ENCODE measurements around the gene FLNB. TPM values are rescaled to one million over a fixed set of nuclear protein-coding genes. Genes with fewer than 3 reads are reported as not detected.

FLNB gene
- total and polyA plus RNA-seq, 10 of the 15 experiments (the other 5 are each of a cell fraction or from before 2014, with no cell fraction given): 13.6 to 51.8 (median 26.4) TPM

DNA sequence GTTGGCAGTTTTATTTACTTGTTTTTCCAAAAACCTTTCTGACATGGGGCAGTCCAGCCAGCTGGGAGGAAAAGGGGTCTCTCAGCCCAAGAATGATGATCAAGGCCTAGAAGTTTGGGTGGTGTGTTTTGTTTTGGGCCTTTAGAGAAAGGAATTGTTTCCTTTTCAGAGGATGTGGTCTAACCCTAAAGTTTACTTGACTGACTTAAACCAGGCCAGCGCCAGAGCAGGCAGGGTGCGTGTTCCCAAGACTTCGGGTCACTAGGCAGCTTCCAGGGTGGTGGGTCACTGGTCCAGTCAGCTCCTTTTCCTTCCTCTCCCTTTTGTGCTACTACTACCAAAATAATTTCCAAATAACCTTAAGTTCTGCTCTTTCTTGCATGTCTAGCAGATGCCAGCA, 4.9 kb downstream of the FLNB start:
- H3K79me2 ChIP-seq (ENCODE audit: control insufficient read depth, insufficient read depth, low read length): peaks cover 22% of the 10 kb centered on the region
- in situ Hi-C loops (cut with MboI) (loop anchor here (5.0 kb wide), 1 partner anchor 164 kb away; no protein-coding TSS in a partner anchor), intact Hi-C loops (cut with micrococcal nuclease; ENCODE audit: unreplicated experiment) (loop anchor here (2.0 to 5.0 kb wide), 2 partner anchors 22 to 59 kb away; no protein-coding TSS in a partner anchor)
- ATAC-seq (no peak), DNase-seq (ENCODE audit: low read depth, low spot score) (no peak), FAIRE-seq (no peak)
- ChIA-PET RAD21 (ENCODE audit: unreplicated experiment) (interaction anchor here (0.7 to 8.9 kb wide), 13 partner anchors 9 to 164 kb away, joined by 3 to 110 read pairs (median 5); no protein-coding TSS in a partner anchor), SMC1A (ENCODE audit: uncharacterized antibody, unreplicated experiment) (interaction anchor here (0.9 to 9.7 kb wide), 12 partner anchors 10 to 153 kb away, joined by 3 to 135 read pairs (median 12); no protein-coding TSS in a partner anchor), CTCF (interaction anchor here (0.8 to 9.0 kb wide), 11 partner anchors 8 to 165 kb away, joined by 3 to 88 read pairs (median 4); no protein-coding TSS in a partner anchor), POLR2A (interaction anchor here (0.6 to 2.6 kb wide), 6 partner anchors 9 to 54 kb away, joined by 3 to 18 read pairs (median 3); no protein-coding TSS in a partner anchor)
- no TSS peak for BruUV-seq (replicated peaks)
- no peaks in the 10 kb centered on the region for H3K9me3 ChIP-seq (replicated peaks; ENCODE audit: control insufficient read depth, insufficient read depth, low read length)
- no peaks in the 10 kb centered on the region for H3K27me3 ChIP-seq (replicated peaks in 1 of 2; ENCODE audit: control insufficient read depth in 2 of 2, insufficient read depth in 2 of 2, low read length in 1 of 2)
- H3K4me3 ChIP-seq: no peak overlapping the region; the same call in 1 of the 2 replicates
- 59% methylated on average over 3 of the region's 3 CpGs for WGBS (ENCODE audit: insufficient coverage, insufficient replicate concordance, low lambda C conversion rate, missing lambda C conversion rate)
- no peaks in the 10 kb centered on the region for H3K36me3 ChIP-seq (ENCODE audit: control insufficient read depth in 2 of 2, insufficient read depth in 2 of 2, low read length in 1 of 2)
- peak overlapping the region; percentile 11; the same call in 1 of the 2 replicates for H3K4me2 ChIP-seq (ENCODE audit: control insufficient read depth, insufficient read depth)
- no peaks in the 10 kb centered on the region for H4K20me1 ChIP-seq (ENCODE audit: control insufficient read depth, insufficient read depth)
- no peak overlapping the region for H3K9ac ChIP-seq (ENCODE audit: control insufficient read depth, insufficient read depth, low read length)
- H3K27ac ChIP-seq (ENCODE audit: control insufficient read depth, insufficient read depth): no peak overlapping the region
- H2AFZ ChIP-seq (ENCODE audit: control insufficient read depth, low read depth, low read length): no peak overlapping the region
- peaks cover 16% of the 10 kb centered on the region for H3K4me1 ChIP-seq (ENCODE audit: control insufficient read depth, insufficient read depth, low read length)
- TF ChIP-seq BHLHE40 (IDR thresholded peaks at IDR 0.05; ENCODE audit: borderline replicate concordance in 1 of 2, low read depth in 2 of 2, low read length in 1 of 2) (no peak), RB1 (IDR thresholded peaks at IDR 0.05; ENCODE audit: borderline replicate concordance) (no peak), CHD1 (IDR thresholded peaks at IDR 0.05; ENCODE audit: low read depth, low read length) (no peak), ZNF207 (IDR thresholded peaks at IDR 0.05; ENCODE audit: borderline replicate concordance) (no peak), LARP7 (IDR thresholded peaks at IDR 0.05) (no peak), TCF3 (IDR thresholded peaks at IDR 0.05; ENCODE audit: borderline replicate concordance, insufficient read depth, low read depth, low read length) (no peak), GABPA (IDR thresholded peaks at IDR 0.05; ENCODE audit: low read depth) (no peak)
- TF ChIP-seq, protein P1, sequence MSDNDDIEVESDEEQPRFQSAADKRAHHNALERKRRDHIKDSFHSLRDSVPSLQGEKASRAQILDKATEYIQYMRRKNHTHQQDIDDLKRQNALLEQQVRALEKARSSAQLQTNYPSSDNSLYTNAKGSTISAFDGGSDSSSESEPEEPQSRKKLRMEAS (IDR thresholded peaks at IDR 0.05; ENCODE audit: low read depth, low read length): no peak
- TF ChIP-seq, protein P2, sequence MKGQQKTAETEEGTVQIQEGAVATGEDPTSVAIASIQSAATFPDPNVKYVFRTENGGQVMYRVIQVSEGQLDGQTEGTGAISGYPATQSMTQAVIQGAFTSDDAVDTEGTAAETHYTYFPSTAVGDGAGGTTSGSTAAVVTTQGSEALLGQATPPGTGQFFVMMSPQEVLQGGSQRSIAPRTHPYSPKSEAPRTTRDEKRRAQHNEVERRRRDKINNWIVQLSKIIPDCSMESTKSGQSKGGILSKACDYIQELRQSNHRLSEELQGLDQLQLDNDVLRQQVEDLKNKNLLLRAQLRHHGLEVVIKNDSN (IDR thresholded peaks at IDR 0.05; ENCODE audit: borderline replicate concordance, extremely low read length, insufficient read depth, low read depth, low read length): no peak
- TF ChIP-seq, protein P3, sequence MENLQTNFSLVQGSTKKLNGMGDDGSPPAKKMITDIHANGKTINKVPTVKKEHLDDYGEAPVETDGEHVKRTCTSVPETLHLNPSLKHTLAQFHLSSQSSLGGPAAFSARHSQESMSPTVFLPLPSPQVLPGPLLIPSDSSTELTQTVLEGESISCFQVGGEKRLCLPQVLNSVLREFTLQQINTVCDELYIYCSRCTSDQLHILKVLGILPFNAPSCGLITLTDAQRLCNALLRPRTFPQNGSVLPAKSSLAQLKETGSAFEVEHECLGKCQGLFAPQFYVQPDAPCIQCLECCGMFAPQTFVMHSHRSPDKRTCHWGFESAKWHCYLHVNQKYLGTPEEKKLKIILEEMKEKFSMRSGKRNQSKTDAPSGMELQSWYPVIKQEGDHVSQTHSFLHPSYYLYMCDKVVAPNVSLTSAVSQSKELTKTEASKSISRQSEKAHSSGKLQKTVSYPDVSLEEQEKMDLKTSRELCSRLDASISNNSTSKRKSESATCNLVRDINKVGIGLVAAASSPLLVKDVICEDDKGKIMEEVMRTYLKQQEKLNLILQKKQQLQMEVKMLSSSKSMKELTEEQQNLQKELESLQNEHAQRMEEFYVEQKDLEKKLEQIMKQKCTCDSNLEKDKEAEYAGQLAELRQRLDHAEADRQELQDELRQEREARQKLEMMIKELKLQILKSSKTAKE (IDR thresholded peaks at IDR 0.05; ENCODE audit: low read depth, poor library complexity, severe bottlenecking): no peak
- TF ChIP-seq, protein P4, sequence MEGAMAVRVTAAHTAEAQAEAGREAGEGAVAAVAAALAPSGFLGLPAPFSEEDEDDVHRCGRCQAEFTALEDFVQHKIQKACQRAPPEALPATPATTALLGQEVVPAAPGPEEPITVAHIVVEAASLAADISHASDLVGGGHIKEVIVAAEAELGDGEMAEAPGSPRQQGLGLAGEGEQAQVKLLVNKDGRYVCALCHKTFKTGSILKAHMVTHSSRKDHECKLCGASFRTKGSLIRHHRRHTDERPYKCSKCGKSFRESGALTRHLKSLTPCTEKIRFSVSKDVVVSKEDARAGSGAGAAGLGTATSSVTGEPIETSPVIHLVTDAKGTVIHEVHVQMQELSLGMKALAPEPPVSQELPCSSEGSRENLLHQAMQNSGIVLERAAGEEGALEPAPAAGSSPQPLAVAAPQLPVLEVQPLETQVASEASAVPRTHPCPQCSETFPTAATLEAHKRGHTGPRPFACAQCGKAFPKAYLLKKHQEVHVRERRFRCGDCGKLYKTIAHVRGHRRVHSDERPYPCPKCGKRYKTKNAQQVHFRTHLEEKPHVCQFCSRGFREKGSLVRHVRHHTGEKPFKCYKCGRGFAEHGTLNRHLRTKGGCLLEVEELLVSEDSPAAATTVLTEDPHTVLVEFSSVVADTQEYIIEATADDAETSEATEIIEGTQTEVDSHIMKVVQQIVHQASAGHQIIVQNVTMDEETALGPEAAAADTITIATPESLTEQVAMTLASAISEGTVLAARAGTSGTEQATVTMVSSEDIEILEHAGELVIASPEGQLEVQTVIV (IDR thresholded peaks at IDR 0.05; ENCODE audit: borderline replicate concordance, partially characterized antibody): no peak

Data from GM12878 (cell line).